Activated effector memory CD4-positive, alpha-beta T cell treated with Interleukin-2 at 50 U/mL for 16 hours (primary cell): ENCODE measurements around the gene FAT2.
"Not testable (repeated sequence)": the region's sequence is repeated elsewhere in the genome, so short reads cannot be mapped to it uniquely, and the experiment has no call there.

Source experiments
- DNase-seq: peaks from one replicate; pipeline ENCODE4 v3.0.0-alpha.2; 2020

Gene FAT2

DNA sequence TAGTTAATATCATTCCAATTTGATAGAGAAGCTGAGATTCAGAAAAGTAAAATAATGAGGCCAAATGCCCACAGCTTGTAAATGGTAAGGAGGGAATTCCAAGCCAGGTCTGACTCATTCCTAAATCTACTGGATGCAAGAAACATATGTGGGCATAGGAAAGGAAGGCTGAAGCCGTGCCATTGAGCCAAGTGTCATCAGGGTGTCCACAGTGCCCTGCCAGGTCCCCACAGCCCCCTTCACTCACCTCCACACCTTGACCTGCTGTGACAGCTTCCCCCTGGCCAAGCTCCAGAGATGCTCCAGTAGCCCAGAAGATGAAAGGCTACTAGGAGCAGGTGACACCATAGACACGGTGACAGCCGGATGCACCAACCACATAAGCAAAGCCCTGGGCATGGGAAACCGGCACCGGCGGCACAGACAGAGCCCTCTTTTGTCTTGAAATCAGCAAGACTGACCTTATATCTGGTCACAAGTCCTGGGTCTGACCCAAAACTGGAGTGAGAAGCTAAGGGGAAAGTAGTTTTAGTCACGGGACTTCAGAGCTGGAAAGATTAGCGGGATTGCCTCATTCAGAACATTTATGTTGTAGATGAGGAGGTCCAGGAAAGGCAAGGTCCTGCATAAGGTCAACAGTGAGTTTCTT, 20.1 kb upstream of the FAT2 start:
- no peak for DNase-seq

DNA sequence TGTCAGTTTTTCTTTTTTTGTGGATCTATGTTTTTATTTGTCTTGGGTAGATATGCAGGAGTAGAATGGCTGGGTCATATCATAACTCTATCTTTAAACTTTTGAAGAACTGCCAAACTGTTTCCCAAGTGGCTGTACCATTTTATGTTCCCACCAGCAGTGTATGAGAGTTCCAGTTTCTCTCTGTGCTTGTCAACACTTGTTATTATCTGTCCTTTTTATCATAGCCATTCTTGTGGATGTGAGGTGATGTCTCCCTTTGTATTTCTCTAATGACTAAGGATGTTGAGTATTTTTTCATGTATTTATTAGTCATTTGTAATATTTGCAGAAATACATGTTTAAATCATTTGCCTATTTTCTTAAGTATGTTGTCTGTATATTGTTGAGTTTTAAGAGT, 17.4 kb upstream of the FAT2 start:
- DNase-seq = no peak

- no peak for DNase-seq
Measured at GRCh38 chr5:151607304-151607703, 16.2 kb upstream of the FAT2 start.

DNA sequence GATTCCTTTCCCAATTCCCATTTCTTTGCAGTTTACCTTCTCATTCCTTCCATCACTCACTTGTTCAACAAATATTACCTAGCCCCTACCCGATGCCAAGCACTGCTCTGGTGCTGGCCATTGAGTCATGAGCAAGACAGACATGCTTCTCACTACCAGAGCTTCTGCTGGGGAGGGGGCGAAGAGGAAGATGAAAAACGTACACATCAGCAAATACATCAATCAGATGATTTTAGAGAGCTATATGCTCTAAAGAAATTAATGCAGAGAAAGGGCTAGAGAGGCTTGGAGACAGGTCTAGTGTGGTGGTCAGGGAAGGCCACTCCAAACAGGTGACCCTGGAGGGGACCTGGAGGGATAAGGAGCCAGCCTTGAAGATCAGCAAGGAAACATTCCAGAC, 14.4 kb upstream of the FAT2 start:
- no peak for DNase-seq

DNA sequence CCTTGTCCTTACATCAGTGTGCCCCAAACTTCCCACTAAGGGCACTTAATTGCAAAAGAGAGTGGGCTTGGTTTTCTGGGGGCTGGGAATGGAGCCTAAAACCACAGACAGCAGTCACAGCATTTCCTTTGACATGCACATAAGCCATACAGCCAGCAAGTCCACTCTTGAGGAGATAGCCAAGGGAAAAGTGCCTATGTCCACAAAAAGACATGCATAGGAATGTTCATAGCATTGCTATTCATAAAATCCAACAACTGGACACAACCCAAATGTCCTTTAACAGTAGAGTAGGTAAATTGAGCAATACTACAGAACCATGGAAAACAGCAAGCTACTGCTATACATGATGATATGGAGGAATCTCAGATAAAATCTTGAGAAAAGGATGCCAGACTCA, 11.7 kb upstream of the FAT2 start:
- no peak for DNase-seq

- DNase-seq = no peak
Measured at GRCh38 chr5:151601391-151601790, 10.3 kb upstream of the FAT2 start.

- no peak for DNase-seq
Measured at GRCh38 chr5:151600069-151600665, 9.0 kb upstream of the FAT2 start.

DNA sequence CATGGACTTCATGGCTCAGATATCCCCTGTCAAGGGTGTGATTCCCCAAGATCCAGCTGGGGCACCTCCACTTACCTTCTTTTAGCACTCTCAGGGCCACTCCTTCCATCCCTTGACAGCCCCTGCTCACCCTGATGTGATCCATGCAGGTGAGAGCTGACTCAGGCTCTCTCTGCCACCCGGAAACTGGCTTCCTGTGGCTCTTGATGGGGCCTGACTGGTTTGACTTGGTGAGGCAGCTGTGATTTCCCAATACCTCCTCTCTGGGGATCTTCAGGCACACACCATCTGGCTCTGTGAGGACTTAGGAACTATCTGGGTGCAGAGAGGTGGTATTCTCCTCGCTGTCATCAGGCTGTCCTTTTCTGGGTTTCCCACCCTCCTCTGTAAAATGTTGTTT, 7.9 kb upstream of the FAT2 start:
- DNase-seq = no peak

- DNase-seq = no peak
Measured at GRCh38 chr5:151598549-151598948, 7.4 kb upstream of the FAT2 start.

DNA sequence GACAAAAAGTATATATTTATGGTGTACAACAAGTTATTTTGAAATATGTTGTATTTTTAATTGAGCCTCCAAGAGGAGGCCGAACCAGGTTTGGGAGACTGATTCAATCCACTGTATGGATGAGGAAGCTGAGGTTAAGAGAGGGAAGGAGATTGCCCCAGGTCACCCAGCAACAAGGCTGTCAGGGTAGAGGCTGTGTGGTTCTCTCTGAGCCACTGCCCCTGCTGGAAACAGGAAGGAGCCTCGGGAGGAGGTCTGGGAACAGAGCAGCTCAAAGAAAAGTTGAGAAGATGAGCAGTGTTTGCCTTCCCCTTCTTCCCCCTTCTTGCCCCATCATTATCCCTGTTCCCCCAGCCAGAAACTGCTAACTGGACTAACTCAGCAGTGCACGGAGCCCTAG, 6.6 kb upstream of the FAT2 start:
- DNase-seq = no peak

DNA sequence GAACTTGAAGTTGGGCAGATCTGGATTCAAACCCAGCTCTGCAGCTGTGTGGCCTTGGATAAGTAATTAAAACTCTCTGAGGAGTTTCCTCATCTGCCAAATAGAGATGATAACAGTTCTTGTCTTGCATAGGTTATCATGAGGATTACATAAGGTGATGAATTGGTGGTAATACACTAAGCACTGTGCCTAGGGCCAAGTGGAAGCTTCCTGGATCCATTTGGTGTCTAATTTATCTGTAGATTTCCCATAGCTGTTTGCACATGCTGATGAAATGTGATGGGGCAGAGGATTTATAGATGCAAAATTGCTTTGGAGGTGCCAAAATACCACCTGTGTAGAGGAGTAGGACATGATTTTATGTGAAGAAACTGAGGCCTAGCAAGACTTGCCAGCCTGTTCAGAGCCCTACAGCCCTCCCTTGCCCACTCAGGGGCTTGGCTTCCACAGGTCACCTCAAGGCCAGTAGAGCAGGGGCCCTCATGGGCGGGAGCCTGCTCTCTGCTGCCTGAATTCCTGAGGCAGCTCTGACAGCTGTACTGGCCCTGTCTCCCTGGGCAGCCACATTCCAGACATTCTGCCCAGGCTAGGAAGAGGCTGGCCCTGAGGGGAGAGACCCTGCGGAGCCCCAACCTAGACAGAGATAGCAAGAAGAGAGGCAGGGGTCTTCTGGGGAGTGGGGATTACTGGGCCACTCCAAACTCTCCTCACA, 5.9 kb upstream of the FAT2 start:
- no peak for DNase-seq

DNA sequence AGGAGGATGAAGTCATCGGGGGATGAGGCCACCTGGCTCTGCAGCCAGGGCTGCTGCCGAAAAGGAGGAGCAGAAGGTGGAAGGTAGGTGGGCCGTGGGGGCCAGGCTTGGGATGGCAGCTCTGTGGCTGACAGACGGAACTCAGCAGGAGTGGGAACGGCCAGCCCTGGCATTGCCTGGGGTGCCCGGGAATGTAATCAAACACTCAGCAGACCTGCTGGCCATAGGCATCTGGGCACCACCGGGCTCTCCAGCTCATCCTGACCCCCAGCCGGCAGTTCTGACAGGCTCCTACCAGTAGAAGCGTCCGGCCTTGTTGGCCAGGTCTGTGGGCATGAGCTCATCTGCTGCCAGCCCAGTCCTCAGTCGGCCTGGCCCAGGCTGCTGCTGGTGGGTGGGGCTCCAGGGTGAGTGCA, 4.3 kb upstream of the FAT2 start:
- DNase-seq = no peak

DNA sequence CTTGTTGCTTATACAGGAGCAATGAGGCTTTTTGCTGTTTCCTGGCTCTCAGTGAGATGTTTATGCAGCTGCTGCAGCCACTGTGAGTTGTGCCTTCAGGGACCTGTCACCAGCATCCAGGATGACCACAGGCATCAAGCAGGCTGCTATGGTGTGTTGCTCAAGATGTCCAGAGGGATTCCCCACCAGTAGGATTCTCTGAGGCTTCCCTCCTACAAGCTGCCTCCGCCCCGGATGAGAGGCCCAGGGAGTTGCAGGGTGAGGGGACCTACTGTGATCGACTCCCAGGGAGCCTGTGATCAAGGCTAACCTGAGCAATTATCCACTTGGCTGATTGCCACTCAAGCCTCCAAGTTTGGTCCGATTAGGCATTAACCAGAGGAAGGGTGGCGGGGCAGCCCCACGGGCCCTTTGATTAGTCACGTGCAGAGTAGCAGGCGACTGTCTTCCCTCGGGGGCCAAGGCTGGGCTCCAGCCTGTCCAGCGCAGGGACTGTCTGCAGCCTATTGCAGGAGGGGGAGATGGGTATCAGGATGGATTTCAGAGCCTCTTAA, 1.8 kb upstream of the FAT2 start:
- no peak for DNase-seq

DNA sequence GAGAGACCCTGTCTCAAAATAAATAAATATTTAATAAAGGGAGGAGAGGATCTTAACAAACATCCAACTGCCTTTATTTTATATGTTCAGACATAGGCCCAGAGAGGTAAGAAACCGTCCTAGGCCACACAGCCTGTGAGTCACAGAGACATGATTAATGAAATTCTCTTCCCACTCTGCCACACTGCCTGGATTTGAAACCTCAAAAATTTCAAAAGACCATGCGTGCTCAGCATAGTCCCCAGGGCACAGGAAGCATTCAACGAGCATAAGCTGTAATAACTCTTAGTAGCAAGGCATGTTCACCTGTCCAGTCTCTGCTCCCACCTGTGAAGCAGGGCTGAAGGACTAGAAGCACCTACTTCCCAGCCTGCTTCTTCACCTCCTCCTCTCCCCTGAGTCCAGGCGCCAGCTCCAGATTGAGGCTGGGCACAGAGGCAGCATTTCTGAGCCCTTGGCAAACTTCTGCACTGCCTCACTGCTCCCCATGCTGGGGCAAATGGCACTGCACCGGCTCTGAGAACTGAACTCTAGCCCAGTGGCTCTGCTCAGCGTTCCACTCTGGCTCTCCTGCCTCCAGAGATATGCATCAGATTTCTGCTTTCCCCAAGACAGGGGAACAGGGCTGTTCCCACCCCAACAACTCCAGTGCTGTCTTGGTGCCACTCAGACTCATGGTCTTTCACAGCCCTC, 1.1 kb downstream of the FAT2 start:
- DNase-seq = no peak

GRCh38 chr5:151587796-151588555, 3.2 kb downstream of the FAT2 start:
- DNase-seq = no peak

DNA sequence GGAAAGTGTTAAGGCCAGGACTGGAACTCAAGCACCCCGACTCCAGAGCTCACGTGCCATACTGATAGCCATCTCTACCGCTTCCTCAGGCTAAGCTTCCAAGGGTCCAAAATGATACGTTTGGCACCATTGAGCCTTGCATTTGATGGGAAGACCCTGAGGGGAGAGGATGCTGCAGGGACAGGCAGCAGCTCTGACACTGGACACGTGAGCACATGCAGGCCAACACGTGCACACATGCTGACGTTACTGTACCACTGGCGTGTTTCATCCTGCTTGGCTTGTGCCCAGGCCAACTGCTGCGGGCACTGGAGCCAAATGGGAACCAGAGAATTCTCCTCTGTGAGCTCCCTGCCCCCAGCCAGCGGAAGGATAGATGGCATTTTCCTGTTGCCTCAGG, 5.2 kb downstream of the FAT2 start:
- no peak for DNase-seq

DNA sequence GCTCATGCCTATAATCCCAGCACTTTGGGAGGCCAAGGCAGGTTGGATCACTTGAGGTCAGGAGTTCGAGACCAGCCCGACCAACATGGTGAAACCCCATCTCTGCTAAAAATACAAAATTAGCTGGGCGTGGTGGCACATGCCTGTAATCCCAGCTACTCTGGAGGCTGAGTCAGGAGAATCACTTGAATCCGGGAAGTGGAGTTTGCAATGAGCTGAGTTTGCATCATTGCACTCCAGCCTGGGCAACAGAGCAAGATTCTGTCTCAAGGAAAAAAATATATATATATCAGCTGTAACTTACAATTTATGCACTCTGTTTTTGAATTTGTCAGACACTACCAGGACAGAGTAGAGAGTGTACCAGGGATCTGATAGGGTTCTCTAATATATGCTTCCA, 5.8 kb downstream of the FAT2 start:
- DNase-seq = not testable (repeated sequence)

DNA sequence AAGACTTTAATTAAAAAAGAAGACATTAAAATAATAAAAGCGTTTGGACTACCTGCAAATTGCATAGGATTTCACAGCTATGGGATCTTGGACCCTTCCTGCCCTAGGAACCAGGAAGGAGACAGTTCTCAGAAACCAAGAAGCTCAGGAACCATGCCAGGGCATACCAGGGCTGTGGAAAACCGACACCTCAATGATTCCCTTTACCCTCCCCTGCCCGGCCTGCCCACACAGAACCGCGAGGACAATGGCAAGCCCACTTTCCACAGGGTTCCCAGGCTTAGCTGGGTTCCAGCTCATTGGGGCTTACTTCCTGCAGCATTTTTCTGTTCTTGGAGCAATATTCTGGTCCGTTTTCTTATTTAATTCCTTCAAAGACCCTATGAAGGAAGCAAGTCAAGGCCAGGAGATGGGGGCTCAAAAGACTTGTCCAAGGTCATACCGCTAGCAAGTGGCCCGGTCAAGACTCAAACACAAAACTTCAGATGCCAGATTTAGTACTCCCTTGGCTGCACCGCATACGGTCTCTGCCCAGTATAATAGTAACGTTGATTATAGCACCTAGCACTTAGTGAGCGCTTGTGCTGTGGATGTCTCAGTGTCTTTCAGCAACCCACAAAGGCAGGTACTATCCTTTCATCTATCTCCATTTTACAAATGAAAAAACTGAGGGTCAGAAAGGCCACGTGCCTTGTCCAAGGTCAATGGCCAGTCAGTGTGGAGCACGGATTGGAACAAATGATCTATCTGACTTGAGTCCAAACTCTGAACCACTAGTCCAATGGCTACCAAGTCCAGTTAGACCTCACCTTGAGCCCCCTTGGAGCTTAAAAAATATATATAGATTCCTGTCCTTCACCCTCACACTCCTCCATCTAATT, 6.8 kb downstream of the FAT2 start:
- no peak for DNase-seq

DNA sequence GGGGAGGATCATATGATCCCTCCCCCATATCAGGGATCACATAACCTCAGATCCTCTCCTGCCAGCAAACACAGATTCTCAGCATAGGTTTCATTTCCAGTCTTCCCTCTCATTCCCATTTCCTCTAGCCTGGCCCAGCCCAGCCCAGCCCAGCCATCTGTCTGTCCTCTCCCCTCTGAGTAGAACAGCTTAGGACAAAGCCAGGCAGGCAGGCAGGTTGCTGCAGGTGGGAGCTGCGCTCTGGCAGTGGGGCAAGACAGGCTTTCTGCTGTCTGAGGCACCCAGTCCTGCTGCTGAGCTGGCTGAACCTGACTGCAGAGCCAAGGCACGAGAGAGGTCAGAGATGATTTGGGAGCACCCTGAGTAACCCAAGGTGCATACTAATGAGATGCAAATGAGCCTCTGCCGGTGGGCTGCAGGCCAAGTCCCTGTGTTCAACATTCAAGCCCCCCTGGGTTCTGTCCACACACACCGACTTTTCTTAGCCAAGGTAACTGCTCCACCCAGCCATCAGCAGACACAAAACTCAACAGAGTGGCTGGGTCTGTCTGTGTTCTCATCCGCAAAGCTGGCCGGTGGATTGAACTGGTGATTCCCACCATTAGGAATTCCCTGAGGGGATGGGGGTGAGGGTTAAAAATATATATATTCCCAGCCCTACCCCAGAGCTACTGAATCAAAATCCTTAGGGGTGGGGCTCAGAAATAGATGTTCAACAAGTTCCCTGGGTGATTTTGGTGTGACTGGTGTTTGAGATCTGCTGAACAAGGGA, 9.1 kb downstream of the FAT2 start:
- no peak for DNase-seq

GRCh38 chr5:151581347-151581746, 9.8 kb downstream of the FAT2 start:
- DNase-seq = no peak

- DNase-seq = no peak
Measured at GRCh38 chr5:151580858-151581257, 10.3 kb downstream of the FAT2 start.
